MM.1S (cell line): ENCODE data around the gene STK36.

Experiments used
- DNase-seq: peaks from one replicate; pipeline ENCODE4 v3.0.0-alpha.2; 2015
- H2AFZ ChIP-seq: fragments of 300-600 bp; sonication (generic); 2 replicates; pipeline ENCODE4 v1.6.0; 2016; ENCODE audit warnings: antibody characterized with exemption, low read length
- H3F3A ChIP-seq: fragments of 300-600 bp; sonication (generic); 2 replicates; pipeline ENCODE4 v1.6.1; 2016; ENCODE audit warnings: mild to moderate bottlenecking, antibody characterized with exemption, low read length, moderate library complexity, mixed read lengths; ENCODE audit not compliant: insufficient read depth
- H3K27ac ChIP-seq: fragments of 300-600 bp; sonication (generic); 2 replicates; pipeline ENCODE4 v1.5.1; 2016; ENCODE audit warnings: mild to moderate bottlenecking, low read length
- H3K27me3 ChIP-seq: fragments of 300-600 bp; sonication (generic); replicated peaks from 2 replicates; pipeline ENCODE4 v1.6.0; 2016; ENCODE audit warnings: low read length; ENCODE audit not compliant: insufficient read depth
- H3K36me3 ChIP-seq: fragments of 300-600 bp; sonication (generic); replicated peaks from 2 replicates; pipeline ENCODE4 v1.6.1; 2016; ENCODE audit warnings: mild to moderate bottlenecking, low read length, mixed read lengths; ENCODE audit not compliant: insufficient read depth
- H3K4me1 ChIP-seq: fragments of 300-600 bp; sonication (generic); 2 replicates; pipeline ENCODE4 v1.6.1; 2016; ENCODE audit warnings: low read length, mixed read lengths
- H3K4me2 ChIP-seq: fragments of 300-600 bp; sonication (generic); 2 replicates; pipeline ENCODE4 v1.6.0; 2016; ENCODE audit warnings: low read depth, low read length
- H3K4me3 ChIP-seq: fragments of 300-600 bp; sonication (generic); 2 replicates; pipeline ENCODE4 v1.5.1; 2016; ENCODE audit warnings: low read length, mixed read lengths
- H3K79me2 ChIP-seq: fragments of 300-600 bp; sonication (generic); 2 replicates; pipeline ENCODE4 v1.6.1; 2016; ENCODE audit warnings: mixed run types, low read length, mixed read lengths
- H3K9ac ChIP-seq: fragments of 300-600 bp; sonication (generic); 2 replicates; pipeline ENCODE4 v1.6.1; 2016; ENCODE audit warnings: low read length, mixed read lengths
- H3K9me2 ChIP-seq: fragments of 300-600 bp; sonication (generic); replicated peaks from 2 replicates; pipeline ENCODE4 v1.6.1; 2016; ENCODE audit warnings: mild to moderate bottlenecking, low read length, mixed read lengths; ENCODE audit not compliant: insufficient read depth
- H3K9me3 ChIP-seq: fragments of 300-600 bp; sonication (generic); replicated peaks from 2 replicates; pipeline ENCODE4 v1.6.1; 2016; ENCODE audit warnings: mild to moderate bottlenecking, low read length, mixed read lengths; ENCODE audit not compliant: insufficient read depth
- H4K20me1 ChIP-seq: fragments of 300-600 bp; sonication (generic); 2 replicates; pipeline ENCODE4 v1.6.1; 2016; ENCODE audit warnings: mild to moderate bottlenecking, low read length, moderate library complexity, mixed read lengths; ENCODE audit not compliant: insufficient read depth
- EZH2 ChIP-seq: fragments of 300-600 bp; sonication (generic); optimal IDR thresholded peaks from 2 replicates; pipeline ENCODE3; 2017; ENCODE audit warnings: low read depth, mild to moderate bottlenecking, antibody characterized with exemption, low read length, mixed read lengths
- EZH2phosphoT487 ChIP-seq: fragments of 300-600 bp; sonication (generic); IDR thresholded peaks from 2 replicates; pipeline ENCODE4 v1.6.1; 2018; ENCODE audit warnings: antibody characterized with exemption, low read length
- TF ChIP-seq, protein P1 (sequence below): fragments of 300-600 bp; sonication (generic); IDR thresholded peaks from 2 replicates; pipeline ENCODE4 v1.5.1; 2016; ENCODE audit warnings: antibody characterized with exemption, low read length, mixed read lengths

STK36 gene

DNA sequence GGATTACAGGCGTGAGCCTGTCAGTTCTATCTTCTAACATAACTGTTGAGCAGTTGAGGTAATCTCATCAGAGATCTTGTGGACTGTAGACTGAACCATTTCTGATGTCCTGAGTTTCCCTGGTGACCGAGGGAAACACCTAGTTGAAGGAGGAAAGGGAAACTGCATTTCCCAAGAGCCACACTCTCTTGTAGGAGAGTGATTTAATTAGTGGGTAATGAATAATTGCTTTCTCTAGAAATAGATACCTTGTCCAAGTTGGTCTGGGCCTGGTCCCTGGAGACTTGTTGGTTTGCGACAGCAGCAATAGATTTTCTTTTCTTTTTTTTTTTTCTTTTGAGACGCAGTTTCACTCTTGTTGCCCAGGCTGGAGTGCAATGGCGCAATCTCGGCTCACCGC, 46.2 kb downstream of the STK36 start:
- no peak overlapping the region for H3K4me2 ChIP-seq
- no peak overlapping the region for H3K27ac ChIP-seq
- no peaks in the 10 kb centered on the region for H3F3A ChIP-seq
- H3K4me3 ChIP-seq, result no peak overlapping the region
- H3K9me2 ChIP-seq, result no peaks in the 10 kb centered on the region
- H3K9me3 ChIP-seq, result no peaks in the 10 kb centered on the region
- no peak overlapping the region for H2AFZ ChIP-seq
- peaks cover 15% of the 10 kb centered on the region for H3K4me1 ChIP-seq
- no peak for DNase-seq
- H3K79me2 ChIP-seq, result peaks cover 97% of the 10 kb centered on the region
- no peak for TF ChIP-seq EZH2
- H4K20me1 ChIP-seq, result peaks cover 8% of the 10 kb centered on the region; the same call in 1 of the 2 replicates
- H3K9ac ChIP-seq, result no peak overlapping the region
- no peaks in the 10 kb centered on the region; the same call in 1 of the 2 replicates for H3K36me3 ChIP-seq
- no peaks in the 10 kb centered on the region for H3K27me3 ChIP-seq

DNA sequence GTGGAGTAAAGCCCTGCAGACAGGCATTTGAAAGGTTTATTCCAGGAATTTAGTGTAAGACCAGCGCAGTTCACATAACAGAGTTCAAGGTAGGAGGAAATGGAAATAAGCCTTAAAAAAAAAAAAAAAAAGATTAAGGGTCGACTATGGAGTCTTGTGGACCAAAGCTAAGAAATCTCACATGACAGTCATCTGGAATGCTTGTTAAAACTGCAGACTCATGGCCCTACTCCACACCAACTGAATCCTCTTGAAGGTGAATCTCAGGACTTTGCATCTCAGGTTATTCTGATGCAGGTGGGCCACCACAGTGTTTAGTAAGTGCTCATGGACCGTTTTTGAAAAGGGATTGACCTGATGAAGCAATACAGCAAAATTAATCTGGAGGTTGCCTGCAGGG, 47.6 kb downstream of the STK36 start:
- H3K4me2 ChIP-seq, result no peak overlapping the region
- H2AFZ ChIP-seq, result no peak overlapping the region
- no peak overlapping the region for H3K27ac ChIP-seq
- no peak overlapping the region for H3K9ac ChIP-seq
- no peak overlapping the region for H3K4me3 ChIP-seq
- no peaks in the 10 kb centered on the region for H3F3A ChIP-seq
- peaks cover 18% of the 10 kb centered on the region for H3K4me1 ChIP-seq
- H3K9me2 ChIP-seq, result no peaks in the 10 kb centered on the region
- no peaks in the 10 kb centered on the region; the same call in 1 of the 2 replicates for H3K36me3 ChIP-seq
- H3K79me2 ChIP-seq, result peaks cover 97% of the 10 kb centered on the region
- H4K20me1 ChIP-seq, result peaks cover 8% of the 10 kb centered on the region; the same call in 1 of the 2 replicates
- H3K9me3 ChIP-seq, result no peaks in the 10 kb centered on the region
- TF ChIP-seq EZH2, result no peak
- TF ChIP-seq, protein P1, sequence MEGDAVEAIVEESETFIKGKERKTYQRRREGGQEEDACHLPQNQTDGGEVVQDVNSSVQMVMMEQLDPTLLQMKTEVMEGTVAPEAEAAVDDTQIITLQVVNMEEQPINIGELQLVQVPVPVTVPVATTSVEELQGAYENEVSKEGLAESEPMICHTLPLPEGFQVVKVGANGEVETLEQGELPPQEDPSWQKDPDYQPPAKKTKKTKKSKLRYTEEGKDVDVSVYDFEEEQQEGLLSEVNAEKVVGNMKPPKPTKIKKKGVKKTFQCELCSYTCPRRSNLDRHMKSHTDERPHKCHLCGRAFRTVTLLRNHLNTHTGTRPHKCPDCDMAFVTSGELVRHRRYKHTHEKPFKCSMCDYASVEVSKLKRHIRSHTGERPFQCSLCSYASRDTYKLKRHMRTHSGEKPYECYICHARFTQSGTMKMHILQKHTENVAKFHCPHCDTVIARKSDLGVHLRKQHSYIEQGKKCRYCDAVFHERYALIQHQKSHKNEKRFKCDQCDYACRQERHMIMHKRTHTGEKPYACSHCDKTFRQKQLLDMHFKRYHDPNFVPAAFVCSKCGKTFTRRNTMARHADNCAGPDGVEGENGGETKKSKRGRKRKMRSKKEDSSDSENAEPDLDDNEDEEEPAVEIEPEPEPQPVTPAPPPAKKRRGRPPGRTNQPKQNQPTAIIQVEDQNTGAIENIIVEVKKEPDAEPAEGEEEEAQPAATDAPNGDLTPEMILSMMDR, result no peak
- no peak for TF ChIP-seq EZH2phosphoT487
- no peak for DNase-seq
- H3K27me3 ChIP-seq, result no peaks in the 10 kb centered on the region

DNA sequence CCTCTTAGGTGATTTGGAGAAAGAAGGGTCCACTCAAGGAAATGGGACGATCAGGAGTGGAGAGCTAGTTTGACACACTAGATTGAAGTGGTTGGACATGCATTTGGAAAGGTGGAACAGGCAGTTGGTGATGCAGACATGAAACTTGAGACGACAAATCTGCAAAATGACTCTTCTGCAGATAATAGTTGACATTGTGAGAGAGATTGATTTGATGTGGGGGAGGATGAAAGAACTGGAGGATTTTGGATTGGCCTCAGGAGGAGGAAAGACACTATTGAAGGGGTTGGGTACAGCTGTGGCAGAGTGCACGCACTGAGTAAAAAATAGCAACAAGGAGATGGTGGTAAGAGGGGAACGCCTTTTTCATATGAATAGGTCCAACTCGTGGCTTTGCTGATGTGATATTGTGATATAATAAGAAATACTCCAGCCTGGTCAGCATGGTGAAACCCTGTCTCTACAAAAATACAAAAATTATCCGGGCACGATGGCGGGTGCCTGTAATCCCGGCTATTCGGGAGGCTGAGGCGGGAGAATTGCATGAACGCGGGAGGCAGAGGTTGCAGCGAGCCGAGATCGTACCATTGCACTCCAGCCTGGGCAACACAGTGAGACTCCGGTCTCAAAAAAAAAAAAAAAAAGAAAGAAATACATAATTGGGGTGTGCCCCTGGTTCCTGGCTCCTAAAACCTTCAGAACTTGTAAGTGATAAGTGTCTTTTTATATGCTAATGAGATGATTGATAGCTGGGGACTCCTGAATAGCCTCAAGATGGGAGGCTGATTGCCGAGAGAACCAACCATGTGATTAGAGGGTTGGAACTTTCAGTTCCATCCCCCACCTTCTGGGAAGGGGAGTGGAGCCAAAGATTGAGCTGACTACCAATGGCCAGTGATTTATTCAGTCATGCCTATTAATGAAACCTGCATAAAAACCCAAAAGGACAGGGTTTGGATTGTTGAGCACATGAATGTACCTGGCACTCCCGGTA, 48.5 kb downstream of the STK36 start:
- Histone ChIP-seq H3K9ac (no peak overlapping the region), H3K4me2 (no peak overlapping the region), H3K27ac (no peak overlapping the region), H2AFZ (no peak overlapping the region), H3K4me1 (peaks cover 18% of the 10 kb centered on the region), H3K4me3 (no peak overlapping the region), H3K9me3 (no peaks in the 10 kb centered on the region), H3F3A (no peaks in the 10 kb centered on the region), H3K9me2 (no peaks in the 10 kb centered on the region), H3K79me2 (peaks cover 99% of the 10 kb centered on the region), H3K27me3 (no peaks in the 10 kb centered on the region), H4K20me1 (peaks cover 8% of the 10 kb centered on the region; the same call in 1 of the 2 replicates), H3K36me3 (no peaks in the 10 kb centered on the region; the same call in 1 of the 2 replicates)
- DNase-seq, result no peak
- TF ChIP-seq EZH2, result no peak
- no peak for TF ChIP-seq EZH2phosphoT487
- TF ChIP-seq, protein P1, result no peak

DNA sequence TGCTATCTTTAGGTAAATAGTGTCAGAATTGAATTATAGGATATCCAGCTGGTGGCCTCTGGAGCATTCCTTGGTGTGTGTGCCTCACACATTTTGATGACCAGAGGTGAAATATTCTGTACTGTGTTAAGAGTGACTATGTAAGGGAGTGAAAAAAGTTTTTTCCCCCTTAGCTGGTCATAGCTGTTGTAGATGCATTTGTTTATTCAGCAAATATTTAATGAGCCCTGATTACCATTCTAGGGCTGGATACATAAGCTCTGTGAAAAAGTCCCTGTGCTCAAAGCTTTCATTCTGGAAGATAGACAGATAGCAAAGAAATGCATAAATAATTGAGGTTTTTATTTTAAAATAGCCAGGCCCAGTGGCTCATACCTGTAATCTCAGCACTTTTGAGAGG, 49.6 kb downstream of the STK36 start:
- Histone ChIP-seq H3K27me3 (no peaks in the 10 kb centered on the region), H3K4me1 (peaks cover 15% of the 10 kb centered on the region), H4K20me1 (peaks cover 8% of the 10 kb centered on the region; the same call in 1 of the 2 replicates), H3K36me3 (no peaks in the 10 kb centered on the region), H3K79me2 (peaks cover 99% of the 10 kb centered on the region), H3K4me3 (no peak overlapping the region), H3K9me2 (no peaks in the 10 kb centered on the region), H2AFZ (no peak overlapping the region), H3K27ac (no peak overlapping the region), H3K9me3 (no peaks in the 10 kb centered on the region), H3F3A (no peaks in the 10 kb centered on the region), H3K9ac (no peak overlapping the region), H3K4me2 (no peak overlapping the region)
- no peak for DNase-seq
- TF ChIP-seq EZH2 (no peak), EZH2phosphoT487 (no peak)
- TF ChIP-seq, protein P1, result no peak
